IPS-11a (cell line): ENCODE measurements around the gene HOXA5.

Experiments
- H3K4me3 ChIP-seq: one replicate; pipeline ENCODE4 v1.5.1; 2013; ENCODE audit warnings: low read depth, low read length, control low read depth

HOXA5 gene

GRCh38 chr7:27097686-27098577, 45.5 kb downstream of the HOXA5 start:
- no peak overlapping the region for H3K4me3 ChIP-seq

- H3K4me3 ChIP-seq = peak overlapping the region; percentile 27
Observed at GRCh38 chr7:27096768-27097514, 46.5 kb downstream of the HOXA5 start.

GRCh38 chr7:27095897-27096767, 47.3 kb downstream of the HOXA5 start, which contains the start of gene HOXA1:
Gene HOXA1 (minus strand): TSS chr7:27096000. CDS start chr7:27095912, 88 bp downstream.
- H3K4me3 ChIP-seq = peak within 1 kb of the TSS; percentile 27

- peak overlapping the region; percentile 8 for H3K4me3 ChIP-seq
Observed at GRCh38 chr7:27095050-27095896, 48.2 kb downstream of the HOXA5 start.

- no peak overlapping the region for H3K4me3 ChIP-seq
Observed at GRCh38 chr7:27094304-27095049, 49.0 kb downstream of the HOXA5 start.

GRCh38 chr7:27093184-27093895, 50.1 kb downstream of the HOXA5 start:
- H3K4me3 ChIP-seq = no peak overlapping the region

- H3K4me3 ChIP-seq = no peak overlapping the region
Observed at GRCh38 chr7:27092819-27093110, 50.7 kb downstream of the HOXA5 start.

GRCh38 chr7:27091941-27092818, 51.3 kb downstream of the HOXA5 start:
- H3K4me3 ChIP-seq = no peak overlapping the region

- H3K4me3 ChIP-seq = no peak overlapping the region
Observed at GRCh38 chr7:27091105-27091504, 52.4 kb downstream of the HOXA5 start.
